Activated T-helper 1 cell treated with anti-CD3 and anti-CD28 coated beads, Interleukin-12 subunit alpha, Interleukin-12 subunit beta, Interleukin-2, Interleukin-4 antibody, amounts not matched to agents 30 ng/mL and 10 ng/mL and 1 ng/mL, durations not matched to agents 14 hours and 24 hours and 36 hours (primary cell): ENCODE measurements around the gene APOB. TPM values are rescaled to one million over a fixed set of nuclear protein-coding genes. Genes with fewer than 3 reads are reported as not detected.

Source experiments
- DNase-seq: peaks from one replicate; pipeline ENCODE4 v3.0.0; 2021; ENCODE audit warnings: low spot score
- H3K27ac Mint-ChIP-seq: one replicate; pipeline ENCODE4 v1.8.0; 2021; ENCODE audit warnings: mild to moderate bottlenecking, mixed read lengths
- H3K27me3 Mint-ChIP-seq: one replicate; pipeline ENCODE4 v1.8.0; 2022; ENCODE audit warnings: mild to moderate bottlenecking, moderate library complexity, mixed read lengths; ENCODE audit not compliant: insufficient read depth
- H3K36me3 Mint-ChIP-seq: one replicate; pipeline ENCODE4 v1.8.0; 2021; ENCODE audit warnings: low read depth, mixed read lengths
- H3K4me1 Mint-ChIP-seq: one replicate; pipeline ENCODE4 v1.8.0; 2021; ENCODE audit warnings: low read depth, mixed read lengths
- H3K4me3 Mint-ChIP-seq: one replicate; pipeline ENCODE4 v1.8.0; 2021; ENCODE audit warnings: mild to moderate bottlenecking, moderate library complexity, mixed read lengths
- H3K9me3 Mint-ChIP-seq: one replicate; pipeline ENCODE4 v1.8.0; 2021; ENCODE audit warnings: mixed read lengths
- intact Hi-C: fragments of 100-400 bp; cut with micrococcal nuclease; formaldehyde crosslinking; loops from one replicate; pipeline ENCODE4 v1.15.1; 2024
- total RNA-seq: library from RNA; stranded (reverse); gene quantifications from 2 replicates; pipeline ENCODE4 v1.2.3, GENCODE V29; 2022

Gene APOB
- total RNA-seq, 1 donor from 2014 or later: not detected

GRCh38 chr2:21014364-21015280 lies 29.3 kb downstream of the APOB start:
- H3K4me1 Mint-ChIP-seq: no peaks in the 10 kb centered on the region
- H3K36me3 Mint-ChIP-seq: no peaks in the 10 kb centered on the region
- intact Hi-C loops: no loop called here
- H3K27me3 Mint-ChIP-seq: peaks cover 3% of the 10 kb centered on the region
- no peak for DNase-seq
- H3K4me3 Mint-ChIP-seq: no peak overlapping the region
- no peaks in the 10 kb centered on the region for H3K9me3 Mint-ChIP-seq
- no peak overlapping the region for H3K27ac Mint-ChIP-seq

GRCh38 chr2:21013043-21013816 lies 30.6 kb downstream of the APOB start:
- Mint-ChIP-seq H3K4me1 (no peaks in the 10 kb centered on the region), H3K27ac (no peak overlapping the region), H3K27me3 (peaks cover under 1% of the 10 kb centered on the region), H3K9me3 (no peaks in the 10 kb centered on the region), H3K36me3 (no peaks in the 10 kb centered on the region), H3K4me3 (no peak overlapping the region)
- intact Hi-C loops: no loop called here
- DNase-seq: no peak

GRCh38 chr2:21012557-21012937 lies 31.3 kb downstream of the APOB start:
- no peaks in the 10 kb centered on the region for H3K4me1 Mint-ChIP-seq
- intact Hi-C loops: no loop called here
- no peak for DNase-seq
- no peak overlapping the region for H3K4me3 Mint-ChIP-seq
- H3K36me3 Mint-ChIP-seq: no peaks in the 10 kb centered on the region
- no peak overlapping the region for H3K27ac Mint-ChIP-seq
- H3K9me3 Mint-ChIP-seq: no peaks in the 10 kb centered on the region
- no peaks in the 10 kb centered on the region for H3K27me3 Mint-ChIP-seq

GRCh38 chr2:21011876-21012556 lies 31.9 kb downstream of the APOB start:
- H3K4me3 Mint-ChIP-seq: no peak overlapping the region
- H3K9me3 Mint-ChIP-seq: no peaks in the 10 kb centered on the region
- intact Hi-C loops: no loop called here
- H3K27ac Mint-ChIP-seq: no peak overlapping the region
- H3K27me3 Mint-ChIP-seq: no peaks in the 10 kb centered on the region
- no peak for DNase-seq
- no peaks in the 10 kb centered on the region for H3K4me1 Mint-ChIP-seq
- H3K36me3 Mint-ChIP-seq: no peaks in the 10 kb centered on the region

- intact Hi-C loops: no loop called here
- no peak overlapping the region for H3K4me3 Mint-ChIP-seq
- no peaks in the 10 kb centered on the region for H3K4me1 Mint-ChIP-seq
- no peaks in the 10 kb centered on the region for H3K9me3 Mint-ChIP-seq
- H3K36me3 Mint-ChIP-seq: no peaks in the 10 kb centered on the region
- no peak for DNase-seq
- no peaks in the 10 kb centered on the region for H3K27me3 Mint-ChIP-seq
- no peak overlapping the region for H3K27ac Mint-ChIP-seq
Observed at GRCh38 chr2:21011453-21011852, 32.4 kb downstream of the APOB start.

GRCh38 chr2:21010813-21011439 lies 32.9 kb downstream of the APOB start:
- no peak overlapping the region for H3K4me3 Mint-ChIP-seq

GRCh38 chr2:21009662-21010225 lies 34.1 kb downstream of the APOB start:
- intact Hi-C loops: no loop called here
- no peak overlapping the region for H3K4me3 Mint-ChIP-seq
- no peaks in the 10 kb centered on the region for H3K27me3 Mint-ChIP-seq
- DNase-seq: no peak
- H3K4me1 Mint-ChIP-seq: no peaks in the 10 kb centered on the region
- no peaks in the 10 kb centered on the region for H3K36me3 Mint-ChIP-seq
- no peaks in the 10 kb centered on the region for H3K9me3 Mint-ChIP-seq
- no peak overlapping the region for H3K27ac Mint-ChIP-seq

More at GRCh38 chr2:21010813-21011439, 32.9 kb downstream of the APOB start:
- H3K4me1 Mint-ChIP-seq: no peaks in the 10 kb centered on the region
- DNase-seq: no peak
- H3K27ac Mint-ChIP-seq: no peak overlapping the region
- intact Hi-C loops: no loop called here
- no peaks in the 10 kb centered on the region for H3K9me3 Mint-ChIP-seq
- no peaks in the 10 kb centered on the region for H3K36me3 Mint-ChIP-seq
- H3K27me3 Mint-ChIP-seq: no peaks in the 10 kb centered on the region

GRCh38 chr2:21008790-21009661 lies 34.8 kb downstream of the APOB start:
- no peaks in the 10 kb centered on the region for H3K36me3 Mint-ChIP-seq
- no peaks in the 10 kb centered on the region for H3K4me1 Mint-ChIP-seq
- H3K27ac Mint-ChIP-seq: no peak overlapping the region
- intact Hi-C loops: no loop called here
- no peaks in the 10 kb centered on the region for H3K9me3 Mint-ChIP-seq
- no peaks in the 10 kb centered on the region for H3K27me3 Mint-ChIP-seq
- DNase-seq: no peak
- H3K4me3 Mint-ChIP-seq: no peak overlapping the region

GRCh38 chr2:21008014-21008789 lies 35.7 kb downstream of the APOB start:
- H3K27me3 Mint-ChIP-seq: no peaks in the 10 kb centered on the region
- DNase-seq: no peak
- no peak overlapping the region for H3K27ac Mint-ChIP-seq
- intact Hi-C loops: no loop called here
- no peaks in the 10 kb centered on the region for H3K4me1 Mint-ChIP-seq
- H3K36me3 Mint-ChIP-seq: no peaks in the 10 kb centered on the region
- H3K9me3 Mint-ChIP-seq: no peaks in the 10 kb centered on the region
- no peak overlapping the region for H3K4me3 Mint-ChIP-seq

- DNase-seq: no peak
- Mint-ChIP-seq H3K4me1 (no peaks in the 10 kb centered on the region), H3K27me3 (no peaks in the 10 kb centered on the region), H3K9me3 (no peaks in the 10 kb centered on the region), H3K36me3 (no peaks in the 10 kb centered on the region), H3K27ac (no peak overlapping the region), H3K4me3 (no peak overlapping the region)
- intact Hi-C loops: no loop called here
Observed at GRCh38 chr2:21007129-21008013, 36.5 kb downstream of the APOB start.
